ENCODE results near the gene EHBP1.

The EHBP1 gene

DNA sequence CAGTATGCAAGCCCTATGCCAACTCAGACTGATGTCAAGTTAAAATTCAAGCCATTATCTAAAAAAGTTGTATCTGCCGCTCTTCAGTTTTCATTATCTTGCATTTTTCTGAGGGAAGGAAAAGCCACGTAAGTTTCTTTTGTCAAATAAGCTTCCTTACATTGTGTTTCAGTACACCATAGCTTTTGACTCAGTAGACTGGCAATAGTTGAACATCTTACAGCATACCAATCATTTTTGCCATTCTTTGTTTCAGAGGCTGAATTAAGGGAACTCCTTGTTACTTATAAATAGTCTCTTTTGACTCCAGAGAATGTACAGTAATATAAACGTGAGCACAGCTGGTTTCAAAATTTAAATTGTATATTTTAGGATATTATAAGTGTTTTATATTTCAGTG, 120.6 kb downstream of the EHBP1 start:
- FAIRE-seq = no peak

DNA sequence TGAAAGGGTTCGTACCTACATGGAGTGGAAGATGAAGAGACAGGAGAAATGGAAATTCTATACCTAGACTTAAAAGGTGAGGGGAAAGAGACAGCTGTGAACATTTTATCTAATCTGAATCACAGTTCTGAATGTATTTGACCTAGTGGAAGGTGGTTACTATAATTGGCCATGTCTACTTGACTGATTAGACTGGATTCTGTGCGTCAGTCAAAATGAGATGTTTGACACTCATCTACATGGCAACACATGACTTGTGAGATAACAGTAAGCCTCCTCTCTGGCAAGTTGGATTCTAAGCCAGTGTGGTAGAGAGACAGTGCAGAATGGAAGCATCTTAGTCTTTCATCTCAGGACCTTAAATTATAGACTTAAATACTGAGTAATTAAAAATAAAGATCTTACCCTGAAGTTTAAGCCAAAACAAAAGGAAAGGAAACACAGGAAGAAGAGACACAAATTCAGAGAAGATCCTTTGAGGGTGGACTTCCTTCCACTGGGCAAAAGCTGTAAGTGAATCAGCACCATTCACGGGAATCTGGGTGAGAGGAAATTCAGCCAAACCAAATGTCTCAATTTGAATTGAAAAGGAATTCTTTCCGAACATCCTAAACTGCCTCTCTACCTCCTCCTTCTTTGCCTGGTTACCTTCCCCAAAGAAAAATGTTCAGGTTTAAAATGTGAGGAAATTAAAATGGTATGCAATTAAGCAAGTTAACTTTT, 121.6 kb downstream of the EHBP1 start:
- no peak for FAIRE-seq

DNA sequence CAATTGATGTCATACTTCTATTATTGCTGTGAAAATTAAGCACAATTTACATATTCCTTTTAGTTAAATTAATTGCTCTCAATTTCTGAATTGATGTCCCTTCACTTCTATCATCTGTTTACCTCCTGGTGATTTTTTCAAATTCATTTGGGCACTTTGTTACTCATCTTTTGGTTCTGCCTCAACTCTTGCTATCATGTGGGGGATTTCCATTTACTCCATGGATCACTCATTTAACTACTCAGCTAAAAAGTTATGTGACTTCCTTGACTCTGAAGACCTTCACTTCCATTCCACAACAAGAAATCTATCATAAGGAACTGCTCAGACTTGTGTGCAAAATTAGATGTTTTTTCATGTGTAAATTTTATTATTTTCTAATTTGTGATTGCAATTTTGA, 126.2 kb downstream of the EHBP1 start:
- FAIRE-seq = no peak

DNA sequence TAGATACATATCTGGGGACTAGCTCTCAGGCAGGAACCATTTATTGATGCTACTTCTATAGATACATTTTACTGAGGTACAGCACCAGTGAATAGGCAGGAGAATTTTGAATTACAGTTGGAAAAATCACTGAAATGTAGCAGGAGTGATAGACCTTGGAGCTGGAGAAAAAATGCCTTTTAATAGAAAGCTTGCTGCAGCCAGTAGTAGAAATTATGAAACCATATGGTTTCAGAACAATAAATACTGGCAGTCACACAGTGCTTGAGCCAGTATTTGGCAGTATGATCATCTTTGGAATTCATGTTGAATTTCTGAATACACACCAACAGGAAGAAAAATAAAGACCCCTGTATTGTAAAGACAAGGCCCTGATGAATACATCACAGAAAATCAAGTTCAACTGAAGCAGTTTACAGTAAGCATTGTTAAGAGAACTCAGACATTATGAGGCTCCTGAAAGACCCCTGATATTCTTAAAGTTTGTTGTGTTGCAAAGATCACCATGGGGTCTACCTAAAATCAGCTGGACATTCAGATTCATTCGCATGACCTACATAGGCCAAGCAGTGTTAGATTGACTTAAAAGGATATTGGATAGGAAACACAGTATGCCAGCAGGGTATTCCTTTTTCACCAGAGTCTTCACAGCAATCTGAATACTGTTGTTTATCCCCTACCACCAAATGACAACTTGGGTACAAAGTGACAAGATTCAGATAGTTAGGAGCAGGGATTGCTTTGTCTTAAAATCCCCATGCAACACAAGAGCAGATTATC, 139.0 kb downstream of the EHBP1 start:
- FAIRE-seq = no peak

DNA sequence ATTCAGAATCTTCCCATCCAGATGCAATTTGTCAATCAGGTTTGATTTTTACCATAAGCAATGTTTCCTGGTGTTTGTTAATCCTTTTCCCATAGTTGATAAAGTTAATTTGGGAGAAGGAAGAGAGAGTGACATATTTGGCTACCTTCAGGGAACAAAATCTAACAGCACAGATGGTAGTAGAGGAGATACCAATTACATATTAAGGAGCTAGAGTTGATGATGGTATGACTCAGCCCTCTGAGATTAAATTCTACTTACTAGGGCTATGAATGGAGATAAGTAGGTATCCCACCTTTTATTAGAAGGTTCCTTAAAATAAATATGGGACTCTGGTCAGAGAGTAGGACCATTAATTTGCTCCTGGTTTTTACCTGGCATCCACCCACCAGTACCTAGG, 139.7 kb downstream of the EHBP1 start:
- FAIRE-seq = no peak

DNA sequence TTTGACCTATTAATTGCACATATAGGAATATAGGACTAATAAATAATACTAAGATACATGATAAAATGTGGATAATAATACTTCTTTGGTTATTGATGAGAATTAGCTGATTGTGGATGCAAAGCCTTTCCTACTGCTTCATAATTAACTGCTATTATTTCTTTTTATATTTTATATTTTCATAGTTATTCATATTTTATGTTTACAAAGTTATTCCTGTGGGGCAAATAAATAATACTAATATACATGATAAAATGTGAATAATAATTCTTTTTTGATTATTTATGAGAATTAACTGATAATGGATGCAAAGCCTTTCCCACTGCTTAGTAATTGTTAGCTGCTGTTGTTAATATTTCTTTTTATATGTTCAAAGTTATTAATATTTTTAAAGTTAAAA, 146.7 kb downstream of the EHBP1 start:
- FAIRE-seq = no peak

DNA sequence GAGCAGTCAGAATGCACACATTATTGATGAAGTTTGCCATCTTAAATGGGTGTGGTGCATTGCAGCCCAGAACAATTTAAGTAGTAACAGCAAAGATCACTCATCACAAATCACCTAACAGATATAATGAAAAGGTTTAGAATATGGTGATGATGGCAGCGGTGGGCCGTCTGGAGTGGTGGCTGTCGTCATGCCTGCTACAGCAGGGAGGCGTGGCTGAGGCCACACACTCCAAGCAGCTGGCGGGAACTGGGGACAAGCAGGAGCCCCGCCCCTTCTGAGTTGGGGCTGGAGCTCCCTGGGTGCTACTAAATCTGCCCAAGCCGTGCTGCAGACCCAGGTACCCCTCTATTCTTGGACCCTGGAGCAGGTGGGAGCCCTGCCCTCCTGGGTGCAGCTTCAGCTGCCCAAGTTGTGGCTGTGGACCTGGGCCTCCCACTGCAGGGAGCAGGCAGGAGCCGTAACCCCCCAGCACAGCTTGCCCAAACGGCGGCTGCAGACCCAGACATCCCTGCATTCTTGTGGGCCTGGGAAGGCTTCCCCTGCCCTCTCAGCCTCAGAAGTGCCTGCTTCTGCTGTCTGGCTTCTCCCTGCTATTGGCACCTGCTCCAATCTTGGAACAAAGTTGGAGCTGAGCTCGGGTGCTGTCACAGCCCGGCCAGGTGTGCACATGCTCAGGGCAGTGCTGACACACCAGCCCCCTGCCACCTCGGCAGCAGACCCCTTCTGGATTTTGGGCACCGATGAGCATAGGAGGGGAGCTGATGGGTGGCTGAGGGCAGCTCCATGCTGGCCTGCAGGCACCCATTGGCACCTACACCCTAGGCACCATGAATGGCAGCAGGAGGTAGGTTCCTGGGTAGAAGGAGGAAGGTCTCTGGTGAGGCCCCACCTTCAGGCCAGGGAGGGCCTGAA, 149.3 kb downstream of the EHBP1 start:
- no peak for FAIRE-seq

DNA sequence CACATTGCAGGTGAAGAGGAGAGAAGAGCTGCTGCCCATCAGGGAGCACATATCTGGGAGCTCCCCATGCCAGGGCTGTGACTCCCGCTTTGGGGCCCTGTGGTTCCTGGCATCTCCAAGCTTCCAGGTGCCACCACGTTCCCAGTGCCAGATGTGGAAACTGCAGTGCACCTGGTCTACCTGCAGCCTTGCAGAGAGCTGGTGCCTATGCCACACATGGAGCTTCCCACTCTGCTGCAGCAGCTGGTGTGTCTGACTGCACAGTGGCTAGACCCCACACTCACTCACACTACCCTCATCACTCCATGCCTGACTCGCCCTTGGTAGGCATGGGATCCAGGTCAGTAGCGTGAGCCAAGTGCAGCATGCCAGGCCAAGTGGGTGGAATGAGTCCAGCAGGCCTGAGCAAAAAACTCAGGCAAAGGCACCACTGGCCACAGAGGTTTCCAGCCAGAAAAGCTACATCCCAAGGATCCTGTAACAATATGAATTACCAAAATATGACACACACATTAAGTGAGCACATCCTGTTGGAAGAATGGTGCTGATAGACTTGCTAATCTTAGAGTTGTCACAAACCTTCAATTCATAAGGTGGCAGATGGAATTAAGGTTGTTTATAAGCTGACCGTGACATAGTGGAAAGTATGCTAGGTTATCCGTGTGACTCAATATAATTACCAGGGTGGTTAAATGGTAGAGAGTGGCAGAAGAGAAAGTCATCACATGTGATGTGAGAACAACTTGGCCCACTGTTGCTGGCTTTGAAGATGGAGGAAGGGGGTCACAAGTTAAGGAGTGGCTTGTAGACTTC, 150.9 kb downstream of the EHBP1 start:
- FAIRE-seq = no peak

DNA sequence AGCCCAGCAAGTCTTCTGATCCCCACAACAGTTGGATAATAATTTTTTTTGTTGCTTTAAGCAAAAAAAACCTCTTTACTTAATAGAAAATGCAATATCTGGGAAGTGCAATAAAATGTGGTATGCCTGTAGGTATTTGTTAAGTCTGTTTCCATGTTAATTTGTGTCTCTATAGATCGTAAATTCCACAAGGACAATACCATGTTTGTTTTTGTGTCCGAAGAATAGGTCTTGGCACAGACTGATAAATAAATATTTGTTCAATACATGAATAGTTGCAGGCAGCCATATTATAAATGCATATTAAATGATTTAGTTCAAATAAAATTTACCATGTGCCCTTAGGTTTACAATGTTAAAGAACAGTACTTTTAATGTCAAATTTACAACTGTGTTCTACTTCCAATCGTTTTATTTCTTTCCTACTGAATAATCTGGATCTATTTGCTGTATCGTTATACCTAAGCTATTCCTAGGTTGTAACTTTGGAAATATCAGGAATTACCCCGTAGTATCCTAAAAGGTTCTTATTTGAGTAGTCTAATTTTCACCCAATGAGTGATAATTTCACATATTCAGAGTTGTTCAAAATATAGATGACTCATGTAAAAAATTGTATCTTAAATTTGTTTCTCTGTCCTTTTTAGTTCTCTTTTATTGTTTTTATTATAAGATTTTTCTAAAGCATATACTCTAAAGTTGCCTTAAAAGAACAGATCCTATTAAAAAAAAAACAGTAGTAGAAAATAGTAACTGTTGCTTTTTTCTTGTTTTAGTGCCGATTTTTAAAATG, 151.8 kb downstream of the EHBP1 start:
- no peak for FAIRE-seq

DNA sequence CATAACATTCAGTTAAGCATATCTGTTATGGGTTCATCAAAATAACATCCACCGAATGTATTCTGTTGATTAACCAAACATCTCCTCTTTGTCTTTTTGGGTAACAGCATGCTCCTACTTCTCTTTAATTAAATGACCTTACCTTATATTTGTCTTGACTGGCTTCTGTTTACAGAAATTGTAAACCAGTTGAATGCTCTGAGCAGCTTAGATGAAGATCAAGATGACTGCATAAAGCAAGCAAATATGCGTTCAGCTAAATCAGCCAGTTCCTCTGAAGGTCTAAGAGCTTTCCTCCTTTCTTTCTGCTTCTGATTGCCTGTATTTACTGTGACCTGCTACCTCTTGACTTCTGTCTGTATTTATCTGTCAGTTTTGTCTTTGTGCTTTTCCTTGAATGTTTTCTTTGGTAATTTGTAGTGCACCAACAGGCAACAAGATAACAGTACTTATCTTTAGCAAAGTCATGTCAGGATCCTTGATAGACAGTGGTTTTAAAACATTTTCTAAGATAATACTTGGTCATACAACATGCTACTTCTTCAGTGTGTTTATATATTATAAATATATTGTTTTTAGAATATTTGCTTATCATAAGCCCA, 152.8 kb downstream of the EHBP1 start:
- FAIRE-seq = no peak

DNA sequence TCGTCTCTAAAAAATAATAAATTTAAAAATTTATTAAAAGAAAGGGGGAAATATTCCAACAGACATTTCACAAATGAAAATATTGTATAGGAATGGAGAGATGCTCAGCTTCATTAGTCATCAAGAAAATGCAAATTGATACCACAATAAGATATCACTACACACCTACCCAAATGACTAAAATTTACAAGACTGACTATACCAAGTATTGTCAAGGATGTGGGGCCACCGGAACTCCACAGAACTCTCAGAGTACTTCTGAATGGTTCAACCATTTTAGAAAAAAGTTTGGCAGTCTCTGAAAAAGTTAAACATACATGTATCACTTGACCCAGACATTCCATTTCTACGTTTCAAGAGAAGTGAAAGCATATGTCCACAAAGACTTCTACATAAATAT, 163.4 kb downstream of the EHBP1 start:
- FAIRE-seq = no peak

DNA sequence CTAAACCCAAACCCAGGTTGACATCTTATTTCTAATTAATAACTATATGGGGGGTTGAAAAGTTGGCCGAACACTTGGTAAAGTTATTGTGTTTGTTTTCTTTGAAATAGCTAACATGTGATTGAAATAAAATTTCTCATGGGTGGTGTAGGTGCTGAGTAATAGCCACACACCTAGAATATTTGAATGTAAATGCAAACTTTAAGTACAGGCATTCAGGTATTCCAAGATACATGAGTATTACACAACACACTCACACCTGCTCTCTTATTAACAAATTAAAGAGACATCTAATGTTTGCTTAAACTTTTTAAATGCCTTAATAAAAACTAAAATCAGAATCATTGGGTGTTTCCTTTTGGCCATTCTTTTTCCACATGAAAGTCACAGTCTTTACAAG, 165.5 kb downstream of the EHBP1 start:
- no peak for FAIRE-seq

DNA sequence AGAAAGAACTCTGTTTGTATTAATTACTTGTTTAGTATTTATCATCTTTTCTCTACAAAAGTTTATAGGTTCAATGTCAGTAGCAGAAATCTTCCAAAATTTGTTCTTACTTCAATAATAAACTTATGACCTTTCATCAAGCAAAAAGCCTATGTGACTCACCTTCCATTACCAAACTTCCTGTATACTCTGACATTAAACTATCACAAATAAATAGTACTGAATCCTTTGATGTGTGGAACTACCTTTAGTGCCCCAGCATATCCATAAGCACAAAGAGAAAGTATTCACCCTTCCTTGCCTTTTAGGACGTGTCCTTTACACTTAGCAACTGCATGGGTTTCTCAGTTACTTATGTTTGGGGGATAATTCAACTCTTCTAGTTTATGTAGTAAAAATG, 166.0 kb downstream of the EHBP1 start:
- FAIRE-seq = no peak

DNA sequence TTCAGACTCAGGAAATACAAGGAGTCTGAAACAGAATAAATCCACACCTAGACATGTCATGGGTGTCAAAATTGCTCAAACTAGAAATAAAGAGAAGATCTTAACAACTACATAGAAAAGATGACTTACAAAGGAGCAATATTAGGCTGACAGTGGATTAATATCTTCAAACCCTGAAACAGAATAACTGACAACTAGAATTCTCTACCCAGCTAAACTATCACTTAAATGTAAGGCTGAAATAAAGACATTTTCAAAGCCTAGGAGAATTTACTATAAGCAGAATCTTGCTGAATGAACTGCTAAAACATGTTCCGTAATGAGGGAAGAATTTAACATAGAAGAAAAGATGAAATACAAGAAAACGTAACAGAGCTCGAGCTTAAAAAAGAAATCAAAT, 168.1 kb downstream of the EHBP1 start:
- FAIRE-seq = no peak

DNA sequence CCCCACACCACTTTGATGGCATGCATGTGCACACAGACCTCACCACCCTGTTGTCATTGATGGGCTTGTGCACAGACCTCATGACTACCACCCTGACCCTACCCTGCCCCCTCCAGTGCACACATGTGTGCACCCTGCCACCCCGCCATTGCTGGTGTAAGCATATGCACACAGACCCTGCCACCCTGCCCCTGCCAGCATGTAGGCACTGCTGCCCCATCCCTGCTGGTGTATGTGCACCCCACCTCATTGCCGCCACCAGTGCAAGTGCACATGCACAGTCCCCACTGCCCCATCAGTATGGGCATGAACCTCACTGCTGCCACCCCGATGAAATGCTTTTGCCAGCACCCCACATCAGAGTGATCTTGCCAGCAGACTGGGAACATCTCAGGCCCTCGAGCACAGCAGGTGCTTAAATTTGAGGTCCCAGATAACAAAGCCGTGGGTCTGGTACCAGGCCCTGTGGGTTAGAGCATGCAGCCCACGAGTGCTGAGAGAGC, 169.4 kb downstream of the EHBP1 start:
- FAIRE-seq = no peak

DNA sequence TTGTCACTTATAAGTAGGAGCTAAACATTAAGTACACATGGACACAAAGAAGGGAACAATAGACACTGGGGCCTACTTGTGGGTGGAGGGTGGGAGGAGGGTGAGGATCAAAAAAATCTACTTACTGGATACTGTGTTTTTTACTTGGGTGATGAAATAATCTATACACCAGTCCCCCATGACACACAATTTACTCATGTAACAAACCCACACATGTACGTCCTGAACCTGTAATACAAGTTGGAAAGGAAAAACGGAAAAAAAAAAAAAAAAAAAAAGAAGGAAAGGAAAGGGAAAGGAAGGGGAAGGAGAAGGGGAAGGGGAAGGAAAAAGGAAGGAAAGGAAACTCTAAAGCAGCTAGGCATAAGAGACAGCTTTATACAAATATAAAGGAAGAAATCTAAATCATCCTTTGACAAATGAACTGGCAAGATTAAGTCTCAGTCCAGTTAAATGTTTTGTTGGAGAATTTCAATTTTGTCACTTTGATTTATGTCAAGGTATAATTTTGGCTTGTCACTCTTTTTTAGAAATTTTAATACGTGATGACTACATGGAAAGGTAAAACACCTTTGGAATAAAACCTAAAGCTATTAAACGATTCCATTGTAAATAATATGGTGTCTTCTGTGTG, 175.8 kb downstream of the EHBP1 start:
- no peak for FAIRE-seq

DNA sequence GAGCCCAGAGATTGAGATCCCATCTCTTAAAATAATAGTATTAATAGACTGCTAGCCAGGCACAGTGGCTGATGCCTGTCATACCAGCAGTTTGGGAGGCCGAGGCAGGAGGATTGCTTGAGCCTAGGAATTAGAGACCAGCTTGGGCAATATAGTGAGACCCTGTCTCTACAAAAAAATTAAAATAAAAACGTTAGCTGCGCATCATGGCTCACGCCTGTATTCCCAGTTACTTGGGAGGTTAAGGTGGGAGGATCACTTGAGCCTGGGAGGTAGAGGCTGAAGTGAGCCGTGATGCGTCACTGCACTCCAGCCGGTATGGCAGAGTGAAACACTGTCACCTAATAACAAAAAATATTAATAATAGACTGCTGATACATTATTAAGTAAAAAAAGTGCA, 178.1 kb downstream of the EHBP1 start:
- no peak for FAIRE-seq

DNA sequence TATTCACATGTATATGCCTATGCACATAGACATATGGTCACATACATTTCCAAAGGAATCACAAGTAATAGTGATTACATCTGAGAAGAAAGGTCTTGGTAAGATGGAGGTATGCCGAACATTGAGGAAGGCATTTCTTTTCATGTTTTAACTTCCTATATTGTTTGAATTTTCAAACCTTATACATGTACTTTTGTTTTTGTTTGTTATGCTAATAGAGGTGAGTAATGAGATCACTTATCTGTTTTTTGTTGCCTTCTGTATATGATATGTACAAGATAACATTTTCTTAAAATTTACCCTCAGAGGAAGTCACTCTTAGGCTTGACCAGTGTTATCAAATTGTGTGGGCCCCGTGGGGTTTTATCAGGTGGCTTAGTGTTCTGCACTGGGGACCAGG, 178.6 kb downstream of the EHBP1 start:
- no peak for FAIRE-seq

DNA sequence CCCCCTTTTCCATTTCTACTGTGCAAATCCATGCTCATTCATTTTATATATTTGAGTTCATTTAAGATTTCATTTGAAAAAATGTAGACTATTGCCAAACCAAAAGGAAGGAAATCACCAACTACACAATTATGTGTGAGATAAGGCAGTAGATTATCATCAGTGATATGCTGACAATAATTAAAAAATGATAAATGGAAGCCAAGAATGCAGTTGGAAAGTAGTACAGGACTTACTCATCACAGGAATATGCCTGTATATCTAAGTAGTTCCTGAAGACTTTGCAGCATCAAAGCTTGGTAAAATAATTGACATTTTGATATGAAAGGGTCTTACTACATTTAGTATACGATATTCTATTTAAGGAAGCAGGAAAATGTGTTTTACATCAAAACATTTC, 179.0 kb downstream of the EHBP1 start:
- no peak for FAIRE-seq

DNA sequence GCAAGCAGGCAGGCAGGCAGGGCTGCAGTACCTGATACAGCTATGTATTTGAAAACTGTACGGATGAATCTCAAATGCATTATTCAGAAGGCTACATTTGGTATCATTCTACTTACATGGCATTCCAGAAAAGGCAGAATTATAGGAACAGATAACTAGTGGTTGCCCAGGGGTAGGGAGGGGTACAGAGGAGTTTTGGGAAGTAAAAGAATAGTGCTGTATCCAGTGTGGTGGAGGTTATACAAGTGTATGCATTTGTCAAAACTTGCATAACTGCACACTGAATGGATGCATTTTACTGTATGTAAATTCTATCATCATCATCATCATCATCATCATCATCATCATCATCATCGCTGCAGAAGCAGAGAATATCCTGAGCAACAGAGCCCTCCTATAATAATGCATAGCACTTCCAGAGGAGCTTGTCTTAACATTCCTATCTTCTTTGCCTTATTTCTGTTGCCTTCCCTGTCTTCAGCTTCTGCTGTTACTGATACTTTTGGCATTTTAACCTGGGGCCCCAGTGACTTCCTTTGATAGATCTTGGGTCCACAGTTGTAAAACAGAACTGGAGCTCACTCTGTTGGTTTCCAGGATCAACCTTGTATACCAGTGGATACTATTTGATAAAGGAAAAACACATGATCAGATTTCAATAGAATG, 189.6 kb downstream of the EHBP1 start:
- FAIRE-seq = no peak
